GM19193 (cell line): ENCODE data around the gene HOXC11.

Experiments
- POLR2A ChIP-seq: IDR thresholded peaks from 4 replicates; pipeline ENCODE4 v1.6.1; 2011; ENCODE audit not compliant: insufficient read depth, insufficient read length; ENCODE audit errors: extremely low read depth

The HOXC11 gene

DNA sequence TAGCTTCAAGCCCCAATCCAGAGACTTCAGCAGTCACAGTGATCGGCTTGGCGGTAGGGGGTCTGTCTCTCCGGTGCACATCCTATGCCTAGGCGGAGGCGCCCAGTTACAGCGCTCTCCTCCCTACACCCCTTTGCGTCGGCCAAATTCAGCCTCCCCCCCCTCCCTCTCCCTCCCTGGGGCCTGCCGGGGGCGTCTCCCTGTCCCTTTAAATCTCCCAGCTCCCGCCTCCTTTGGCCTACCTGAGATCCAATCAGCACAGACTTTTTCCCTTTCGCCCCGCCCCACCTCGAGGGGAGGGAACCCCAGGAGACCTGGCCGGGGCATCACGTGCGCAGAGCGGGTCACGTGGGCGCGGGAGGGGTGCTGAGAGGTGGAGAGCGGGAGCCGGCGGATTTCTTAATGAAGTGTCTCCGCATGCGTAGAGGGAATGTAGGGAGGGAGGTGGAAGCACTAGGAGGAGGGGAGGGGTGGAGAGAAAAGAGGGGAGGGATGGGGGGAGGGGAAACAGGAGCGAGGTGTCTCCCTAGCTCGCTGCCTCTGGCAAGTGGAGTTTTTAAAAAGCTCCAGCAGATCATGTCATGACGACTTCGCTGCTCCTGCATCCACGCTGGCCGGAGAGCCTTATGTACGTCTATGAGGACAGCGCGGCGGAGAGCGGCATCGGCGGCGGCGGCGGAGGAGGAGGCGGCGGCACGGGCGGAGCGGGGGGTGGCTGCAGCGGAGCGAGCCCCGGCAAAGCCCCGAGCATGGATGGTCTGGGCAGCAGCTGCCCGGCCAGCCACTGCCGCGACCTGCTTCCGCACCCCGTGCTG is 34.4 kb upstream of the HOXC11 start, which contains the start of gene HOXC13:
Gene HOXC13, plus strand, starts transcription at position 506 of the 815 bp plus-strand sequence. Its CDS starts 76 bp downstream, at position 582.
- no peak for TF ChIP-seq POLR2A

DNA sequence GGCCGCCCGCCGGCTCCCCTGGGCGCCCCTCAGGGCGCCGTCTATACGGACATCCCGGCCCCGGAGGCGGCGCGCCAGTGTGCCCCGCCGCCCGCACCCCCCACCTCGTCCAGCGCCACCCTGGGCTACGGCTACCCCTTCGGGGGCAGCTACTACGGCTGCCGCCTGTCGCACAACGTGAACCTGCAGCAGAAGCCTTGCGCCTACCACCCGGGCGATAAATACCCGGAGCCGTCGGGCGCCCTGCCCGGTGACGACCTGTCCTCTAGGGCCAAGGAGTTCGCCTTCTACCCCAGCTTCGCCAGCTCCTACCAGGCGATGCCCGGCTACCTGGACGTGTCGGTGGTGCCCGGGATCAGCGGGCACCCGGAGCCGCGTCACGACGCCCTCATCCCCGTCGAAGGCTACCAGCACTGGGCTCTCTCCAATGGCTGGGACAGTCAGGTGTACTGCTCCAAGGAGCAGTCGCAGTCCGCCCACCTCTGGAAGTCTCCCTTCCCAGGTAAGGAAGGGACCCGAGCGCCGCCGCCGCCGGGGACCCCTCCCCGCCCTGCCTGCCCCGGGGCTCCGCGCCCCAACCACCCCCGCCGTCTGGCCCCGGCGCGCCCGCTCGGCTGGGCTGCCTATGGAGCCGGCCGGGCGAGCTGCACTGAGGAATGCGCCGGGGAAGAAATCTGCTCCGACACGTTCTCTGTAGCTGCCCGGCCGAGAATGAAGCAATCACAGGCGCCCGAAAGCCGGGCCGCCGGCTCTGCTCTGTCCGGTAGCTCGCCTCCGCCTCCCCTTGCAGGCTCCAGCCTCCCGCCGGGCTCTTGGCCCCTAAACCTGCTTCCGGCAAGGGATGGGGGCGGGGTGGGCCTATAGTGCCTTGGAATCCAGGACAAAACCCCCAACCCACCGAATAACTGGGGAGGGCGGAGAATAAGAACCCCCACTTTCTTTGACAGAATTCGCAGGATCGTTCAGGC is 33.5 kb upstream of the HOXC11 start:
- TF ChIP-seq POLR2A, result no peak

DNA sequence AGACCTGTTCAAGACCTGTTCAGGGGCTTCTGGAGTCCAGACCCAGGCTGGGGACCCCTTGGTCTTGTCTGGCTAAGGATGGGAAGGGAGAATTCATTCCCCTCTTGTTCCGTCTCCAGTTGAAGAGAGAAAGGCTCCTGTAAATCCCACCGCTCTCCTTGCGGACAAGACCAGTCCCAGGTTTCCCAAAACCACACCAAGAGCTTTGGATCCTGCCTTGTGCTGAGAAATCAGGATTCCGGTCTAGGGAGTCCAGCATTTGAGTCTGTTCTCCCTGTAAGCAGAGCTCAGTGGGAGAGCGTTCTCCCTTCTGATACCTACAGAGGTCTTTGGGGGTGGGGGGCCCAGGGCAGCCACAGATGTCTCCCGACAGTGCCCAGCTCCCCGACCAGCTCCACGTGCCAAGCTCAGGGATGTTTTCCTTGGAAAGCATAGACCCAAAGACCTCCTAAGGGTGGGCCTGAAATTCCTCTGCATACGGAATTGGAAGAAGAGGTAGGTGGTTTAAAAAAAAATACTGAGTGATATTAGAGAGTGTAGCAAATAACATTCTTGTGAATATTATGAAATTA is 32.4 kb upstream of the HOXC11 start:
- no peak for TF ChIP-seq POLR2A

DNA sequence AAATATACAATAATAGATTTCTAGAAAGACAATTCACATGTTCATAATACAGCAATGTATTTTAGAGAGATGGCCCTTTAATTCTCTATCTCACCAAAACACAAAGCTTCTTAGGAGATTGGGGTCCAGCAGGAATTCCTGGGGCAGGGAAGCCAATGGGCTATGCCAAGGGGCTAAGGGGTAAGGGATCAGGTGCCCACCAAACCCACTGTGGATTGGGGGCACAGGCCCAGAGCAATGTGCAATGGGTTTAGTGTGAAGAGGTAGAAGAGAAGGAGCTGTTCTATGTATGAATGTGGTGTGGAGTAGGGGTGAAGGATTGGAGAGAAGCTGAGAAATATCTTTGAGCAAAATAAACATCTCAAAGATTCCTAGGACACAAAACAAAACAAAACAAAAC is 31.7 kb upstream of the HOXC11 start:
- TF ChIP-seq POLR2A, result no peak

DNA sequence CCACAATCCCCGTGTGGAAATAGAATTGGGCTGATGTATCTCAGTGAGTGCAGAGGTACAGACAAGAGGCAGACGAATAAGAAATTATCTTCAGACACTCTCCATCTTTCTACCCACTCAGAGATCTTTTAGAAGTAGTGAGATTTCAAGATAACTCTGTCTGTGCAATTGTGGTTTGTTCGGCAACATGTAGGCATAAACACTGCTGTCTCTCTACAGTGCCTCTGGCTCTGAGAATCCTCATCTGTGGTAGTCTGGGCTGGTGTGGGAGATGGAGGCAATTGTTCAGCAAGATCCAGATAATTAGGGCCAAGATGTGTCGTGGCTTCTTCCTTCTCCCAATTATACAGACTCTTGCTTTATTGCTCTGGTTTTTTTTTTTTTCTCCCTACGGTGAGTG is 31.2 kb upstream of the HOXC11 start:
- no peak for TF ChIP-seq POLR2A

DNA sequence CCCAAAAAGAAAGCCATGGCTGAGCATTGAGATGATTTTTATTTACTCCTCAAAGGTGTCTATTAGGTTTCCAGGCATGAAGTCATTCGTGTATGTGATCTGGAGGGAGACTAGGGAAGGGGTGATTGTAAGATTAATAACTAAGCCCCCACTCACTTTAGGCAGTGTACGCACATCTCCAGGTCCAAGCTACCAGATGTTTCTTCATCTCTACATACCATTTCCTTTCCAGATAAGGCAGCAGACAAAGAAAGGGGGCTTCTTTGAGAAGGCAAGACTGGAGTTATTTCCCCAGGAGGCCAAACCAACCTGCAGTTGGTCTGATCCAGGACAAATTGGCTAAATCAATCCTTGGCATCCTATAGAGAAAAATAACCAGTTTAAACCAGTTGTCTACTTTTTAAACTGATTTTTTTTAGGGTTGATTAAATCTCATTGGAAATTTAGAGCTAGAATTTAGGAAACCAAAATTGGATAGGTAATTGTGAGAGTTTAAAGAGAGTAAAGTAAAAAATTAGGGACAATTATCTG is 30.4 kb upstream of the HOXC11 start:
- TF ChIP-seq POLR2A, result no peak

DNA sequence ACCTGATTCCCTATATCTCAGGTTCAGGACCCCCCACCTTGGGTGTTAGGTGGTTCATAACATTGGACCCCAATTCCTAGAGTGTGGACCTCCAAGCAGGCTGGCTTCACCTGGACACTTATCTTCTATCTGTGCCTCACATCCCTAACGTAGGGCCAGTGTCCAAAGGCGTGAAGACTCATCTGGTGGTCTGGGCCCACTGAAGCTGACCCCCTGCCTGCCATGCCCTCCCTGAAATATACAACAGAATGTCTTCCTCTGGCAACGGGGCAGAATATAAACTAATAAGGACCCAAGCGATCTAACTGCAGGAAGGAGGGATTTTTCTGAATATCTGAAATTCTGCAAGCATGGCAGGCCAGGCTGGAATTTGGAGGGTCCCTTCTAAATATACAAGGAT is 28.7 kb upstream of the HOXC11 start:
- TF ChIP-seq POLR2A, result no peak

DNA sequence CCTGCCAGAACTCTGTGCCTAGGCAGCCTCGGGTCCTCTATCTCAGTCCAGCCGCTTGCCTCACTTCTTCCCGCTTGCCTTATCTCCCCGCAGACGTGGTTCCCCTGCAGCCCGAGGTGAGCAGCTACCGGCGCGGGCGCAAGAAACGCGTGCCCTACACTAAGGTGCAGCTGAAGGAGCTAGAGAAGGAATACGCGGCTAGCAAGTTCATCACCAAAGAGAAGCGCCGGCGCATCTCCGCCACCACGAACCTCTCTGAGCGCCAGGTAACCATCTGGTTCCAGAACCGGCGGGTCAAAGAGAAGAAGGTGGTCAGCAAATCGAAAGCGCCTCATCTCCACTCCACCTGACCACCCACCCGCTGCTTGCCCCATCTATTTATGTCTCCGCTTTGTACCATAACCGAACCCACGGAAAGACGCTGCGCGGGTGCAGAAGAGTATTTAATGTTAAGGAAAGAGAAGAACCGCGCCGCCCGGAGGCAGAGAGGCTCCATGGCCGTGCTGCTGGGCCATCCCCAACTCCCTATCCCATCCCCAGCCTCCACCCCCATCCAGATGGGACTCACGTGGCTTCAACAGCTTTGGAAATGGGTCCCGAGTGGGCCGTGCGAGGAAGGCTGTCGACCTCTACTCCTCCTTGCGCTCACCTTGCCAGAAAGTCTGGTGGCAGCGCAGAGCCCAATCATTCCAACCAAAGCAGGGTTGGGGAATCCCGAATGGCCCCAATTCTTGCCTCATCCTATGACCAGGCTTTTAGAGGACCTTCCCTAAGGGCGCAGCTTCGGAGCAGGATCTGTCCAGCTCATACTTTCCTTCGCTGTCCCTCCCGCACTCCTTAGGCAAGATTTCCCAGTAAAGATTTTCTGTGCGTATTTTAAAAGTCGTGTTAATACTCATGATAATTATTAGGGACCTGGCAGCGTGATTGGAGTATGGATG is 27.7 kb upstream of the HOXC11 start:
- no peak for TF ChIP-seq POLR2A

DNA sequence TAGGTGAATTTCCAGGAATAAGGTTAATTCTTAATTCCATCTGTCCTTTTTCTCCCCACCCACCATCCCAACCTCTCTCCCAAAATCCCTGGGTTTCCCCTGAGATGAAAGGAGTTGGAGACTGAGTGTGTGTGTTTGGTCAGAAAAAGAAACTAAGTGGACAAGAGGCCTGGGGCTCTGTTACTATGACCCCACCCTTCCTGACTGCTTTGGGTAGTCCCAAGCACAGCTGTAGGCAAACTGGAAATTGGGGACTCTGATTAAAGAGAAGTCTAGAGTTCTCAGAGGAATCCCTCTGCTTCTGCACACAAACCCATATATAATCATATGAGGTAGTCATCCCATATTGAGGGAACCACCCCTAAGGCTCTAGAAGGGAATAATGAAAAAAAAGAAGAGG is 25.2 kb upstream of the HOXC11 start:
- no peak for TF ChIP-seq POLR2A

DNA sequence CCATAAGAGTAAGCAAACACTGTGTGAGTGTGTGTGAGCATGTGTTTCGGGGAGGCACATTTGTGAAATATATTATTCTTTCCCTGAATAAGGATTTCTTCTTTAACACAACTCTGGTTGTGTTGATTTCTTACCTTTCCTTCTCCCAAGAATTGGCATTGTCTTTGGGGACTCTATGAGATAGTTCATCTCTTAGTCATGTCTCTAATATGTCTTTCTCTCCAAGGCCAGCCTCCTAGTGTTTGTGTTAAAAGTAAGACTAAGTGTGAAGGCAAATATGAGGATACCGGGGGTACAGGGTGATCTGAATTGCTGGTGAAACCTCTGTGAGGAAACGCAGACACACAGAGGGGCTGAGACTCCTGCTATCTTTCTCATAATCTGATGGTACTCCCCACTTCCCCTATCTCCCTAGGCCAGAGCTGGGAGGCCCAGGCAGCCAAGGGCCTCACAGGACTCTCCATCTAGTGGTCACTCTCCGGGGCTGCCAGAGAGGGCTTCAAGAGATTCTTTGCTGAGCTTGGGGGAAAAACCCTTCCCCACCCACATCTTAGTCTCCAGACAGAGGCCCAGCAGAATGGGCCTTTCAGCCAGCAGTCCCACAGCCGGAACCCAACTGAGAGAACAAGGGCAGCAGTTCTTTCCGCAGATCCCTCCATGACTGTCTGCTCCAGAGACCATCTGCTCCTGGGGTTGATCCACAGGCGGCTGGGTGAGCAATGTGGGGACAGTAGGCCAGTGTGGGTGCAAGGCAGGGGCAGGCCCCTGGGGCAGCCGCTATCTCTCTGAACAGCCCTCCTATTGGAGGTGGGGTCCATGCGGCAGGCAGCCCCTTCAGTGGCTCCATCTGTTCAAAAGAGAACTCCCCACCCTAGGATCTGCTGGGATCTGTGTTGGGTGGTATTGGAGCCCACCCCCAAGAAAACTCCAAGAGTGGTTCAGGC is 24.0 kb upstream of the HOXC11 start:
- TF ChIP-seq POLR2A, result no peak

DNA sequence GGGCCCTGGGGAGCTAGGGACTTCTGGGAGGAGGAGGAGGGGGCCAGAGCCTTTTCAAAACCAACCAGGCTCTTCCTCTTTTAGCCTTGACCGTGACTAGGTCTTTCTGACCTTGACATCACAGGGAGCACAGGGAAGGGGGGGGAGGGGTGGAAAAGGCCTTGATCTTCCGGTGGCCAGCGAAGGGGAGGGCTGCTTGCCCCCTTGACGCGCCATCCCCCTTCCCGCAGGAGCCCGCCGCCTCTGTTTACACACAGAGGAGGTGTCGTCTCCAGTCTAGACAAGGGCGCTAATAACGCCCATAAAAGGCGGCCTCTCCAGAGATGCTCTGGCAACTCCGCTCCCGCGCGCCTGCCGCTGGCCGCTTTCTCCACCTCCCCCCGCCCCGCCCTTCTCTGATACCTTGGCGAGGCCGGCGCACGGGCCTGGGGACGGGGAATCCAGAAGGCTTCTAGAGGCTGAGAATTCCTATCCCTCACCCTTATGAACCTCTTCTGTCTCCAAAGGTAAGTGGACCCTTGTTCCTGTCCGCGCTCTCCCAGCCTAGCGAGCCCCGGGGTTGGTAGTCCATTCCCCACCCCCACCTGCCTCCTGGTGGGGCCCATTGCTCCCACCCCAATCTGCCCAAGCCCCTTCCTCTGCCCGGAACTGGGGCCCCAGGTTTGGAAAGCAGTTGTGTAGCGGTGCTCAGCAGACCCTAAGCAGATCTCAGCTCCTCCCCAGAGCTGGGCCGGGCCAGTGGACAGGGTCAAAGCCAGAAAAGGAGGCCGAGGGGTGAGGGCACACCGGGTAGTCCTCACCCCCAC is 23.1 kb upstream of the HOXC11 start:
- TF ChIP-seq POLR2A, result no peak

DNA sequence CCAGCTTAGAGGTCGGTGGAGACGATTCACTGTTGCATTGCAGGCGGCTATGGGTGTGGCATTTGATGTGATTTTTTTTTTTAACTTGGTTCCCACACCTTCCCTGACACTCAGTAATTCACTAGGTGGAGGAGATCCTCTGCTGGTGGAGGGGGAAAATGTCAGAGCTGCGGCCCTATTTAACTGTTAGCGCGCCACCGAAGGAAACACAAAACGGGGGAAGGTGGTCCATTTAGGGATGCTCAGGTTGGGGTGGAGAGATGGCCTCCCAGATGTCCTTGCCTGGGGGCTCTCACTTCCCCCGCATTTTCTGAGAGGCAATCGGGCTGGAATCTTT is 22.5 kb upstream of the HOXC11 start:
- TF ChIP-seq POLR2A, result no peak
